GM23338 (cell line): Measurements from ENCODE around the gene UBE2Z. TPM values are rescaled to one million over a fixed set of nuclear protein-coding genes. Genes with fewer than 3 reads are reported as not detected.

Experiments used
- ATAC-seq: fragments of 200-7000 bp; cut with Tn5 transposase; 3 replicates; pipeline ENCODE4 v1.9.1; 2020
- DNase-seq: peaks from one replicate; pipeline ENCODE4 v3.0.0-alpha.2; 2015; ENCODE audit warnings: low spot score
- H2AFZ ChIP-seq: fragments of 200-600 bp; sonication (generic); 2 replicates; pipeline ENCODE4 v1.8.0; 2016; ENCODE audit warnings: antibody characterized with exemption, mild to moderate bottlenecking, moderate library complexity
- H3F3A ChIP-seq: fragments of 200-600 bp; sonication (generic); replicated peaks from 2 replicates; pipeline ENCODE4 v1.8.0; 2017; ENCODE audit warnings: antibody characterized with exemption, mixed run types, low read depth
- H3K27ac ChIP-seq: fragments of 200-600 bp; sonication (generic); 2 replicates; pipeline ENCODE4 v1.6.1; 2016; ENCODE audit warnings: low read depth
- H3K27me3 ChIP-seq: fragments of 200-600 bp; sonication (generic); 2 replicates; pipeline ENCODE4 v1.8.0; 2016; ENCODE audit warnings: mild to moderate bottlenecking, mixed run types, moderate library complexity; ENCODE audit not compliant: insufficient read depth
- H3K36me3 ChIP-seq: fragments of 200-600 bp; sonication (generic); 2 replicates; pipeline ENCODE4 v1.8.0; 2016; ENCODE audit warnings: mild to moderate bottlenecking; ENCODE audit not compliant: insufficient read depth
- H3K4me1 ChIP-seq: fragments of 200-600 bp; sonication (generic); 2 replicates; pipeline ENCODE4 v1.8.0; 2016; ENCODE audit warnings: mild to moderate bottlenecking, moderate library complexity; ENCODE audit not compliant: insufficient read depth
- H3K4me2 ChIP-seq: fragments of 200-600 bp; sonication (generic); 2 replicates; pipeline ENCODE4 v1.7.1; 2017; ENCODE audit warnings: mixed run types
- H3K4me3 ChIP-seq: fragments of 200-600 bp; sonication (generic); 2 replicates; pipeline ENCODE4 v1.6.1; 2016; ENCODE audit warnings: mixed run types
- H3K79me2 ChIP-seq: fragments of 200-600 bp; sonication (generic); replicated peaks from 2 replicates; pipeline ENCODE4 v1.8.0; 2017; ENCODE audit warnings: mild to moderate bottlenecking; ENCODE audit not compliant: insufficient read depth
- H3K9me2 ChIP-seq: fragments of 200-600 bp; sonication (generic); 2 replicates; pipeline ENCODE4 v1.8.0; 2017; ENCODE audit not compliant: insufficient read depth
- H4K20me1 ChIP-seq: fragments of 200-600 bp; sonication (generic); replicated peaks from 2 replicates; pipeline ENCODE4 v1.8.0; 2017; ENCODE audit warnings: mild to moderate bottlenecking; ENCODE audit not compliant: insufficient read depth
- H3K27ac Mint-ChIP-seq: 2 replicates; pipeline ENCODE4 v1.8.0; 2020; ENCODE audit warnings: inconsistent platforms, mild to moderate bottlenecking, moderate library complexity, mixed read lengths
- H3K27me3 Mint-ChIP-seq: 3 replicates; pipeline ENCODE4 v1.8.0; 2022; ENCODE audit warnings: low read depth, mild to moderate bottlenecking, moderate library complexity, mixed read lengths, inconsistent platforms; ENCODE audit not compliant: insufficient read depth, poor library complexity
- H3K36me3 Mint-ChIP-seq: 3 replicates; pipeline ENCODE4 v1.8.0; 2021; ENCODE audit warnings: low read depth, mild to moderate bottlenecking, inconsistent platforms, moderate library complexity, mixed read lengths
- H3K4me1 Mint-ChIP-seq: 3 replicates; pipeline ENCODE4 v1.8.0; 2020; ENCODE audit warnings: mild to moderate bottlenecking, inconsistent platforms, mixed read lengths
- H3K4me3 Mint-ChIP-seq: 3 replicates; pipeline ENCODE4 v1.8.0; 2021; ENCODE audit warnings: moderate library complexity, mild to moderate bottlenecking, inconsistent platforms, mixed read lengths
- H3K9me3 Mint-ChIP-seq: 3 replicates; pipeline ENCODE4 v1.8.0; 2020; ENCODE audit warnings: moderate library complexity, mild to moderate bottlenecking, inconsistent platforms, mixed read lengths
- CREB1 ChIP-seq: fragments of 250-450 bp; sonication (Bioruptor Pico); IDR thresholded peaks from 2 replicates; pipeline ENCODE4 v1.5.0; 2020; ENCODE audit warnings: low read depth, mild to moderate bottlenecking, moderate library complexity
- EZH2 ChIP-seq: fragments of 200-600 bp; sonication (generic); IDR thresholded peaks from one replicate; pipeline ENCODE4 v1.8.0; 2017; ENCODE audit warnings: antibody characterized with exemption, mild to moderate bottlenecking, low read depth; ENCODE audit not compliant: unreplicated experiment
- EZH2phosphoT487 ChIP-seq: fragments of 200-600 bp; sonication (generic); IDR thresholded peaks from one replicate; pipeline ENCODE4 v1.8.1; 2018; ENCODE audit warnings: antibody characterized with exemption; ENCODE audit not compliant: unreplicated experiment
- JUNB ChIP-seq: IDR thresholded peaks from one replicate; pipeline ENCODE4 v1.6.1; 2016; ENCODE audit warnings: antibody characterized with exemption; ENCODE audit not compliant: unreplicated experiment
- NANOG ChIP-seq: IDR thresholded peaks from 2 replicates; pipeline ENCODE4 v1.6.1; 2016; ENCODE audit warnings: antibody characterized with exemption, borderline replicate concordance
- POLR2AphosphoS5 ChIP-seq: IDR thresholded peaks from 2 replicates; pipeline ENCODE4 v1.6.1; 2016; ENCODE audit warnings: antibody characterized with exemption, low read depth
- STAT1 ChIP-seq: IDR thresholded peaks from one replicate; pipeline ENCODE4 v1.6.1; 2016; ENCODE audit warnings: antibody characterized with exemption; ENCODE audit not compliant: unreplicated experiment
- ZNF114 ChIP-seq: fragments of 250-450 bp; sonication (Bioruptor Pico); IDR thresholded peaks from 2 replicates; pipeline ENCODE4 v1.5.0; 2020; ENCODE audit warnings: mild to moderate bottlenecking, moderate library complexity
- ZNF331 ChIP-seq: fragments of 250-450 bp; sonication (Bioruptor Pico); IDR thresholded peaks from 2 replicates; pipeline ENCODE4 v1.5.0; 2020; ENCODE audit warnings: low read depth, mild to moderate bottlenecking, moderate library complexity
- polyA plus RNA-seq: library from polyadenylated mRNA; unstranded; fragments of >200 nt; fragmentation: Nextera tagmentation; extraction: Ambion mirVana; gene quantifications from 2 replicates; pipeline ENCODE4 v1.2.1, GENCODE V29; 2016
- total RNA-seq: library from RNA; depleted of rRNA; stranded (reverse); fragments of >200 nt; shearing (Covaris generic); gene quantifications from 2 replicates; pipeline ENCODE4 v1.2.3, GENCODE V29; 2014
- TF ChIP-seq, protein P1 (sequence below): fragments of 250-450 bp; sonication (Bioruptor Pico); IDR thresholded peaks from 2 replicates; pipeline ENCODE4 v1.5.0; 2020; ENCODE audit warnings: mild to moderate bottlenecking, moderate library complexity
- TF ChIP-seq, protein P2 (sequence below), 2 experiments: fragments of 200-600 bp in 1 of 2; sonication (generic) in 1 of 2; conservative IDR thresholded peaks; 2 replicates each; pipeline versions ENCODE4 v1.5.1 to v1.6.1; 2016 to 2017; ENCODE audit warnings: antibody characterized with exemption in 2 of 2, low read depth in 2 of 2, mild to moderate bottlenecking in 2 of 2, moderate library complexity in 1 of 2
- TF ChIP-seq, protein P3 (sequence below): IDR thresholded peaks from 2 replicates; pipeline ENCODE4 v1.6.1; 2016; ENCODE audit warnings: antibody characterized with exemption
- TF ChIP-seq, protein P4 (sequence below): IDR thresholded peaks from one replicate; pipeline ENCODE4 v1.6.1; 2018; ENCODE audit warnings: antibody characterized with exemption; ENCODE audit not compliant: unreplicated experiment

UBE2Z gene
- total and polyA plus RNA-seq, 2 experiments from 2014 or later: 34.1 to 78.5 TPM

DNA sequence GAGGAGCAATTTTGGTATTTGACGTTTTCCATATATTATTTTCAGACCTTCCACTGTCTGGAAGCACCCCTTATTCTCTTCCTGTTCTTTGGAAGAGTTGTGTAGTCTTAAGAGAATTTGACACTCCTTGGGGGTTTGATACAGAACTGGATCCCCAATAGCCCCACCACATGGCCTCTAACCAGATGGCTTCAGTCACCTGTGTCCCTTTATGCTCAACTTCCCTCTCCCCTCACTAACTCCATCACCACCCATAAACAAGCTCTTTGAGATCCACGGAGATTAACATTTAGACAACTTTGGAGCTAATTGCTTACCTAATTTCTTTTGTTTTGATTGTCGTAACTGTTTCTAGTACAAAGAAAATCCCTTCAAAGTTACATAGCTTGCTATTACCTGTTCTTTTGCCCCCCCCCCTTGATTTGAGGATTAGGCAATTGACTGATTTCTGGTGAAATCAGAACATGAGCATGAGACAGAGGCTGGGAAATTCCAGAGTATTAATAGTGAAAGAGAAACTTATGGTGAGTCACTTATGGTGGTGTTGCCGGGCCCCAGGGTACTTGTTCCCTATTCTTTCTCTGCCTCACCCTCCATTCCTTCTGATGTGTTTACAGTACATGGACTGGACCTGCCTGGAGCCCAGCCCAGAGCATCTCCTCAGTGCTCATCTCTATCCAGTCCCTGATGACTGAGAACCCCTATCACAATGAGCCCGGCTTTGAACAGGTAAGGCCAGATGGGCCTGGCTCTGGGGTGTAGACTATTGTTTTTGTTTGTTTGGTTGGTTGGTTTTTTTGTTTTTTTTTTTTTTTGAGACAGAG is 7.5 kb downstream of the UBE2Z start:
- Mint-ChIP-seq H3K27ac (no peak overlapping the region), H3K4me1 (peaks cover 10% of the 10 kb centered on the region; the same call in 2 of the 3 replicates), H3K36me3 (peaks cover 94% of the 10 kb centered on the region), H3K9me3 (no peaks in the 10 kb centered on the region), H3K4me3 (no peak overlapping the region), H3K27me3 (no peaks in the 10 kb centered on the region)
- no peak for ATAC-seq
- H3F3A ChIP-seq: peaks cover 13% of the 10 kb centered on the region
- H3K27me3 ChIP-seq: no peaks in the 10 kb centered on the region
- no peaks in the 10 kb centered on the region for H3K9me2 ChIP-seq
- no peak for DNase-seq
- H4K20me1 ChIP-seq: peaks cover 50% of the 10 kb centered on the region
- peaks cover 4% of the 10 kb centered on the region for H3K4me1 ChIP-seq
- no peak overlapping the region for H3K27ac ChIP-seq
- H3K4me3 ChIP-seq: no peak overlapping the region
- H3K4me2 ChIP-seq: no peak overlapping the region
- TF ChIP-seq EZH2 (no peak), ZNF331 (CRISPR knock-in tag) (no peak), EZH2phosphoT487 (no peak), POLR2AphosphoS5 (no peak), CREB1 (CRISPR knock-in tag) (no peak), STAT1 (no peak), ZNF114 (CRISPR knock-in tag) (no peak), NANOG (no peak), JUNB (no peak)
- TF ChIP-seq, protein P1, sequence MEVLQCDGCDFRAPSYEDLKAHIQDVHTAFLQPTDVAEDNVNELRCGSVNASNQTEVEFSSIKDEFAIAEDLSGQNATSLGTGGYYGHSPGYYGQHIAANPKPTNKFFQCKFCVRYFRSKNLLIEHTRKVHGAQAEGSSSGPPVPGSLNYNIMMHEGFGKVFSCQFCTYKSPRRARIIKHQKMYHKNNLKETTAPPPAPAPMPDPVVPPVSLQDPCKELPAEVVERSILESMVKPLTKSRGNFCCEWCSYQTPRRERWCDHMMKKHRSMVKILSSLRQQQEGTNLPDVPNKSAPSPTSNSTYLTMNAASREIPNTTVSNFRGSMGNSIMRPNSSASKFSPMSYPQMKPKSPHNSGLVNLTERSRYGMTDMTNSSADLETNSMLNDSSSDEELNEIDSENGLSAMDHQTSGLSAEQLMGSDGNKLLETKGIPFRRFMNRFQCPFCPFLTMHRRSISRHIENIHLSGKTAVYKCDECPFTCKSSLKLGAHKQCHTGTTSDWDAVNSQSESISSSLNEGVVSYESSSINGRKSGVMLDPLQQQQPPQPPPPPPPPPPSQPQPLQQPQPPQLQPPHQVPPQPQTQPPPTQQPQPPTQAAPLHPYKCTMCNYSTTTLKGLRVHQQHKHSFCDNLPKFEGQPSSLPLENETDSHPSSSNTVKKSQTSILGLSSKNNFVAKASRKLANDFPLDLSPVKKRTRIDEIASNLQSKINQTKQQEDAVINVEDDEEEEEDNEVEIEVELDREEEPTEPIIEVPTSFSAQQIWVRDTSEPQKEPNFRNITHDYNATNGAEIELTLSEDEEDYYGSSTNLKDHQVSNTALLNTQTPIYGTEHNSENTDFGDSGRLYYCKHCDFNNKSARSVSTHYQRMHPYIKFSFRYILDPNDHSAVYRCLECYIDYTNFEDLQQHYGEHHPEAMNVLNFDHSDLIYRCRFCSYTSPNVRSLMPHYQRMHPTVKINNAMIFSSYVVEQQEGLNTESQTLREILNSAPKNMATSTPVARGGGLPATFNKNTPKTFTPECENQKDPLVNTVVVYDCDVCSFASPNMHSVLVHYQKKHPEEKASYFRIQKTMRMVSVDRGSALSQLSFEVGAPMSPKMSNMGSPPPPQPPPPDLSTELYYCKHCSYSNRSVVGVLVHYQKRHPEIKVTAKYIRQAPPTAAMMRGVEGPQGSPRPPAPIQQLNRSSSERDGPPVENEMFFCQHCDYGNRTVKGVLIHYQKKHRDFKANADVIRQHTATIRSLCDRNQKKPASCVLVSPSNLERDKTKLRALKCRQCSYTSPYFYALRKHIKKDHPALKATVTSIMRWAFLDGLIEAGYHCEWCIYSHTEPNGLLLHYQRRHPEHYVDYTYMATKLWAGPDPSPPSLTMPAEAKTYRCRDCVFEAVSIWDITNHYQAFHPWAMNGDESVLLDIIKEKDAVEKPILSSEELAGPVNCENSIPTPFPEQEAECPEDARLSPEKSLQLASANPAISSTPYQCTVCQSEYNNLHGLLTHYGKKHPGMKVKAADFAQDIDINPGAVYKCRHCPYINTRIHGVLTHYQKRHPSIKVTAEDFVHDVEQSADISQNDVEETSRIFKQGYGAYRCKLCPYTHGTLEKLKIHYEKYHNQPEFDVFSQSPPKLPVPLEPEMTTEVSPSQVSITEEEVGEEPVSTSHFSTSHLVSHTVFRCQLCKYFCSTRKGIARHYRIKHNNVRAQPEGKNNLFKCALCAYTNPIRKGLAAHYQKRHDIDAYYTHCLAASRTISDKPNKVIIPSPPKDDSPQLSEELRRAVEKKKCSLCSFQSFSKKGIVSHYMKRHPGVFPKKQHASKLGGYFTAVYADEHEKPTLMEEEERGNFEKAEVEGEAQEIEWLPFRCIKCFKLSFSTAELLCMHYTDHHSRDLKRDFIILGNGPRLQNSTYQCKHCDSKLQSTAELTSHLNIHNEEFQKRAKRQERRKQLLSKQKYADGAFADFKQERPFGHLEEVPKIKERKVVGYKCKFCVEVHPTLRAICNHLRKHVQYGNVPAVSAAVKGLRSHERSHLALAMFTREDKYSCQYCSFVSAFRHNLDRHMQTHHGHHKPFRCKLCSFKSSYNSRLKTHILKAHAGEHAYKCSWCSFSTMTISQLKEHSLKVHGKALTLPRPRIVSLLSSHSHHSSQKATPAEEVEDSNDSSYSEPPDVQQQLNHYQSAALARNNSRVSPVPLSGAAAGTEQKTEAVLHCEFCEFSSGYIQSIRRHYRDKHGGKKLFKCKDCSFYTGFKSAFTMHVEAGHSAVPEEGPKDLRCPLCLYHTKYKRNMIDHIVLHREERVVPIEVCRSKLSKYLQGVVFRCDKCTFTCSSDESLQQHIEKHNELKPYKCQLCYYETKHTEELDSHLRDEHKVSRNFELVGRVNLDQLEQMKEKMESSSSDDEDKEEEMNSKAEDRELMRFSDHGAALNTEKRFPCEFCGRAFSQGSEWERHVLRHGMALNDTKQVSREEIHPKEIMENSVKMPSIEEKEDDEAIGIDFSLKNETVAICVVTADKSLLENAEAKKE (CRISPR knock-in tag): no peak
- TF ChIP-seq, protein P2, sequence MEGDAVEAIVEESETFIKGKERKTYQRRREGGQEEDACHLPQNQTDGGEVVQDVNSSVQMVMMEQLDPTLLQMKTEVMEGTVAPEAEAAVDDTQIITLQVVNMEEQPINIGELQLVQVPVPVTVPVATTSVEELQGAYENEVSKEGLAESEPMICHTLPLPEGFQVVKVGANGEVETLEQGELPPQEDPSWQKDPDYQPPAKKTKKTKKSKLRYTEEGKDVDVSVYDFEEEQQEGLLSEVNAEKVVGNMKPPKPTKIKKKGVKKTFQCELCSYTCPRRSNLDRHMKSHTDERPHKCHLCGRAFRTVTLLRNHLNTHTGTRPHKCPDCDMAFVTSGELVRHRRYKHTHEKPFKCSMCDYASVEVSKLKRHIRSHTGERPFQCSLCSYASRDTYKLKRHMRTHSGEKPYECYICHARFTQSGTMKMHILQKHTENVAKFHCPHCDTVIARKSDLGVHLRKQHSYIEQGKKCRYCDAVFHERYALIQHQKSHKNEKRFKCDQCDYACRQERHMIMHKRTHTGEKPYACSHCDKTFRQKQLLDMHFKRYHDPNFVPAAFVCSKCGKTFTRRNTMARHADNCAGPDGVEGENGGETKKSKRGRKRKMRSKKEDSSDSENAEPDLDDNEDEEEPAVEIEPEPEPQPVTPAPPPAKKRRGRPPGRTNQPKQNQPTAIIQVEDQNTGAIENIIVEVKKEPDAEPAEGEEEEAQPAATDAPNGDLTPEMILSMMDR (conservative IDR thresholded peaks at IDR 0.05; ENCODE audit: low read depth in 2 of 2): no peak
- TF ChIP-seq, protein P3, sequence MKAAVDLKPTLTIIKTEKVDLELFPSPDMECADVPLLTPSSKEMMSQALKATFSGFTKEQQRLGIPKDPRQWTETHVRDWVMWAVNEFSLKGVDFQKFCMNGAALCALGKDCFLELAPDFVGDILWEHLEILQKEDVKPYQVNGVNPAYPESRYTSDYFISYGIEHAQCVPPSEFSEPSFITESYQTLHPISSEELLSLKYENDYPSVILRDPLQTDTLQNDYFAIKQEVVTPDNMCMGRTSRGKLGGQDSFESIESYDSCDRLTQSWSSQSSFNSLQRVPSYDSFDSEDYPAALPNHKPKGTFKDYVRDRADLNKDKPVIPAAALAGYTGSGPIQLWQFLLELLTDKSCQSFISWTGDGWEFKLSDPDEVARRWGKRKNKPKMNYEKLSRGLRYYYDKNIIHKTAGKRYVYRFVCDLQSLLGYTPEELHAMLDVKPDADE: no peak
- TF ChIP-seq, protein P4, sequence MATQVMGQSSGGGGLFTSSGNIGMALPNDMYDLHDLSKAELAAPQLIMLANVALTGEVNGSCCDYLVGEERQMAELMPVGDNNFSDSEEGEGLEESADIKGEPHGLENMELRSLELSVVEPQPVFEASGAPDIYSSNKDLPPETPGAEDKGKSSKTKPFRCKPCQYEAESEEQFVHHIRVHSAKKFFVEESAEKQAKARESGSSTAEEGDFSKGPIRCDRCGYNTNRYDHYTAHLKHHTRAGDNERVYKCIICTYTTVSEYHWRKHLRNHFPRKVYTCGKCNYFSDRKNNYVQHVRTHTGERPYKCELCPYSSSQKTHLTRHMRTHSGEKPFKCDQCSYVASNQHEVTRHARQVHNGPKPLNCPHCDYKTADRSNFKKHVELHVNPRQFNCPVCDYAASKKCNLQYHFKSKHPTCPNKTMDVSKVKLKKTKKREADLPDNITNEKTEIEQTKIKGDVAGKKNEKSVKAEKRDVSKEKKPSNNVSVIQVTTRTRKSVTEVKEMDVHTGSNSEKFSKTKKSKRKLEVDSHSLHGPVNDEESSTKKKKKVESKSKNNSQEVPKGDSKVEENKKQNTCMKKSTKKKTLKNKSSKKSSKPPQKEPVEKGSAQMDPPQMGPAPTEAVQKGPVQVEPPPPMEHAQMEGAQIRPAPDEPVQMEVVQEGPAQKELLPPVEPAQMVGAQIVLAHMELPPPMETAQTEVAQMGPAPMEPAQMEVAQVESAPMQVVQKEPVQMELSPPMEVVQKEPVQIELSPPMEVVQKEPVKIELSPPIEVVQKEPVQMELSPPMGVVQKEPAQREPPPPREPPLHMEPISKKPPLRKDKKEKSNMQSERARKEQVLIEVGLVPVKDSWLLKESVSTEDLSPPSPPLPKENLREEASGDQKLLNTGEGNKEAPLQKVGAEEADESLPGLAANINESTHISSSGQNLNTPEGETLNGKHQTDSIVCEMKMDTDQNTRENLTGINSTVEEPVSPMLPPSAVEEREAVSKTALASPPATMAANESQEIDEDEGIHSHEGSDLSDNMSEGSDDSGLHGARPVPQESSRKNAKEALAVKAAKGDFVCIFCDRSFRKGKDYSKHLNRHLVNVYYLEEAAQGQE: no peak
- H3K36me3 ChIP-seq: peaks cover 74% of the 10 kb centered on the region
- peaks cover 58% of the 10 kb centered on the region for H3K79me2 ChIP-seq
- no peak overlapping the region for H2AFZ ChIP-seq
